ENCODE data around the gene SLC39A13.

SLC39A13 gene

GRCh38 chr11:47407746-47408590, at the start of gene SLC39A13:
Gene SLC39A13, plus strand, starts transcription at chr11:47408590. Its CDS starts 1,505 bp downstream, at chr11:47410095.
- DNase-seq (ENCODE audit: low read depth): peak; percentile 83

- DNase-seq (ENCODE audit: low read depth): no peak
Measured at GRCh38 chr11:47358731-47359051, 49.7 kb upstream of the SLC39A13 start.

GRCh38 chr11:47359162-47359561, 49.2 kb upstream of the SLC39A13 start:
- no peak for DNase-seq (ENCODE audit: low read depth)

- no peak for DNase-seq (ENCODE audit: low read depth)
Measured at GRCh38 chr11:47359586-47359985, 48.8 kb upstream of the SLC39A13 start.

GRCh38 chr11:47360341-47360740, 48.0 kb upstream of the SLC39A13 start:
- no peak for DNase-seq (ENCODE audit: low read depth)

- no peak for DNase-seq (ENCODE audit: low read depth)
Measured at GRCh38 chr11:47361419-47361818, 47.0 kb upstream of the SLC39A13 start.

GRCh38 chr11:47366020-47366490, 42.3 kb upstream of the SLC39A13 start:
- no peak for DNase-seq (ENCODE audit: low read depth)

- DNase-seq (ENCODE audit: low read depth): no peak
Measured at GRCh38 chr11:47369676-47370075, 38.7 kb upstream of the SLC39A13 start.

GRCh38 chr11:47372422-47372821, 36.0 kb upstream of the SLC39A13 start:
- no peak for DNase-seq (ENCODE audit: low read depth)

- DNase-seq (ENCODE audit: low read depth): peak; percentile 69
Measured at GRCh38 chr11:47373876-47374719, 34.3 kb upstream of the SLC39A13 start.

- DNase-seq (ENCODE audit: low read depth): no peak
Measured at GRCh38 chr11:47374720-47375019, 33.7 kb upstream of the SLC39A13 start.

- DNase-seq (ENCODE audit: low read depth): no peak
Measured at GRCh38 chr11:47375020-47375419, 33.4 kb upstream of the SLC39A13 start.

GRCh38 chr11:47375546-47376085, 32.8 kb upstream of the SLC39A13 start:
- no peak for DNase-seq (ENCODE audit: low read depth)

GRCh38 chr11:47376107-47376524, 32.3 kb upstream of the SLC39A13 start:
- no peak for DNase-seq (ENCODE audit: low read depth)

- DNase-seq (ENCODE audit: low read depth): no peak
Measured at GRCh38 chr11:47376525-47377371, 31.6 kb upstream of the SLC39A13 start.

- DNase-seq (ENCODE audit: low read depth): no peak
Measured at GRCh38 chr11:47377571-47378009, 30.8 kb upstream of the SLC39A13 start.

- DNase-seq (ENCODE audit: low read depth): no peak
Measured at GRCh38 chr11:47378010-47378835, 30.2 kb upstream of the SLC39A13 start, which contains the start of gene SPI1. Gene SPI1, minus strand, starts transcription at chr11:47378547. Its CDS starts 194 bp downstream, at chr11:47378353.

GRCh38 chr11:47378836-47379170, 29.6 kb upstream of the SLC39A13 start:
- no peak for DNase-seq (ENCODE audit: low read depth)

GRCh38 chr11:47379317-47379716, 29.1 kb upstream of the SLC39A13 start:
- DNase-seq (ENCODE audit: low read depth): no peak

- DNase-seq (ENCODE audit: low read depth): no peak
Measured at GRCh38 chr11:47380078-47380477, 28.3 kb upstream of the SLC39A13 start.

GRCh38 chr11:47383071-47383470, 25.3 kb upstream of the SLC39A13 start:
- DNase-seq (ENCODE audit: low read depth): no peak

All from stimulated activated CD8-positive, alpha-beta memory T cell treated with anti-CD3 and anti-CD28 coated beads, Interleukin-15, amount 100 ng/mL, for 1 hour (primary cell).